Astrocyte (in vitro differentiated cells and primary cell): ENCODE measurements around the gene ERMARD. TPM values are rescaled to one million over a fixed set of nuclear protein-coding genes. Genes with fewer than 3 reads are reported as not detected.

Experiments
- DNase-seq: peaks from one replicate; pipeline ENCODE4 v3.0.0-alpha.2; 2010; ENCODE audit warnings: low read depth
- FAIRE-seq: peaks from 2 replicates; lab custom pipeline; 2011; peaks lifted over from hg19 to GRCh38; lab: Jason Lieb, UNC
- H2AFZ ChIP-seq: 2 replicates; pipeline ENCODE4 v1.6.0; 2012; ENCODE audit warnings: low read depth, low read length, inconsistent platforms
- H3K27ac ChIP-seq: 2 replicates; pipeline ENCODE4 v1.5.1; 2011; ENCODE audit warnings: low read depth, low read length, inconsistent platforms
- H3K27me3 ChIP-seq: 2 replicates; pipeline ENCODE4 v1.6.0; 2011; ENCODE audit warnings: low read length, inconsistent platforms; ENCODE audit not compliant: insufficient read depth
- H3K36me3 ChIP-seq: 2 replicates; pipeline ENCODE4 v1.5.1; 2011; ENCODE audit warnings: low read length, inconsistent platforms; ENCODE audit not compliant: insufficient read depth
- H3K4me1 ChIP-seq: 2 replicates; pipeline ENCODE4 v1.5.1; 2011; ENCODE audit warnings: low read length, inconsistent platforms; ENCODE audit not compliant: insufficient read depth
- H3K4me2 ChIP-seq: 2 replicates; pipeline ENCODE4 v1.6.0; 2012; ENCODE audit warnings: low read length, inconsistent platforms
- H3K4me3 ChIP-seq: 2 replicates; pipeline ENCODE4 v1.5.1; 2011; ENCODE audit warnings: low read depth, mild to moderate bottlenecking, low read length, inconsistent platforms; ENCODE audit not compliant: insufficient read depth
- H3K79me2 ChIP-seq: 2 replicates; pipeline ENCODE4 v1.6.0; 2012; ENCODE audit warnings: mild to moderate bottlenecking, low read length, inconsistent platforms; ENCODE audit not compliant: insufficient read depth
- H3K9ac ChIP-seq: 2 replicates; pipeline ENCODE4 v1.6.0; 2012; ENCODE audit warnings: mild to moderate bottlenecking, low read length, inconsistent platforms
- H3K9me3 ChIP-seq: 2 replicates; pipeline ENCODE4 v1.5.1; 2012; ENCODE audit warnings: low read depth, mild to moderate bottlenecking, low read length, inconsistent platforms; ENCODE audit not compliant: insufficient read depth
- H4K20me1 ChIP-seq: 2 replicates; pipeline ENCODE4 v1.6.0; 2012; ENCODE audit warnings: low read length, inconsistent platforms; ENCODE audit not compliant: insufficient read depth
- H3K27ac Mint-ChIP-seq: one replicate; pipeline ENCODE4 v1.8.0; 2021; ENCODE audit warnings: mild to moderate bottlenecking, mixed read lengths; ENCODE audit not compliant: unreplicated experiment
- H3K27me3 Mint-ChIP-seq: one replicate; pipeline ENCODE4 v1.8.0; 2021; ENCODE audit warnings: low read depth, mixed read lengths; ENCODE audit not compliant: unreplicated experiment
- H3K36me3 Mint-ChIP-seq: one replicate; pipeline ENCODE4 v1.8.0; 2021; ENCODE audit warnings: low read depth, mixed read lengths; ENCODE audit not compliant: unreplicated experiment
- H3K4me1 Mint-ChIP-seq: one replicate; pipeline ENCODE4 v1.8.0; 2021; ENCODE audit warnings: low read depth, mixed read lengths; ENCODE audit not compliant: unreplicated experiment
- H3K4me3 Mint-ChIP-seq: one replicate; pipeline ENCODE4 v1.8.0; 2021; ENCODE audit warnings: mild to moderate bottlenecking, moderate library complexity, mixed read lengths; ENCODE audit not compliant: unreplicated experiment
- H3K9me3 Mint-ChIP-seq: one replicate; pipeline ENCODE4 v1.8.0; 2021; ENCODE audit warnings: mild to moderate bottlenecking, mixed read lengths; ENCODE audit not compliant: unreplicated experiment
- EZH2 ChIP-seq: IDR thresholded peaks from 2 replicates; pipeline ENCODE4 v1.6.1; 2012; ENCODE audit warnings: mild to moderate bottlenecking, low read length, inconsistent platforms; ENCODE audit not compliant: insufficient read depth
- total RNA-seq: library from RNA; stranded (reverse); gene quantifications from 2 replicates; pipeline ENCODE4 v1.2.1, GENCODE V29; 2021
- TF ChIP-seq, protein P1 (sequence below): IDR thresholded peaks from 2 replicates; pipeline ENCODE4 v1.5.1; 2011; ENCODE audit warnings: low read depth, mild to moderate bottlenecking, inconsistent platforms, low read length, moderate library complexity; ENCODE audit not compliant: insufficient read depth

The ERMARD gene
- total RNA-seq, 1 donor from 2014 or later = 13.1 TPM

DNA sequence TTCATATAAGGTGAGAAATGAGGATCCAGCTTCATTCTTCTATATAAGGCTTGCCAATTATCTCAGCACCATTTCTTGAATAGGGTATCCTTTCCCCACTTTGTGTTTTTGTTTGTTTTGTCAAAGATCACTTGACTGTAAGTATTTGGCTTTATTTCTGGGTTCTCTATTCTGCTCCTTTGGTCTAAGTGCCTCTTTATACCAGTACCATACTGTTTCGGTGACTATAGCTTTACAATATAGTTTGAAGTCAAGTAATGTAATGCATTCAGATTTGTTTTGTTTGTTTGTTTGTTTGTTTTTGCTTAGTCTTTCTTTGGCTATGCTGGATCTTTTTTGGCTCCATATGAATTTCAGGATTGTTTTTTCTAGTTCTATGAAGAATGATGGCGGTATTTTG lies 64.6 kb downstream of the ERMARD start:
- DNase-seq (no peak), FAIRE-seq (no peak)
- H3K4me1 ChIP-seq = no peaks in the 10 kb centered on the region
- peaks cover 24% of the 10 kb centered on the region for H3K27me3 Mint-ChIP-seq
- H3K27me3 ChIP-seq = peaks cover 2% of the 10 kb centered on the region
- H3K9me3 ChIP-seq = no peaks in the 10 kb centered on the region
- H4K20me1 ChIP-seq = no peaks in the 10 kb centered on the region
- TF ChIP-seq EZH2 = no peak
- TF ChIP-seq, protein P1, sequence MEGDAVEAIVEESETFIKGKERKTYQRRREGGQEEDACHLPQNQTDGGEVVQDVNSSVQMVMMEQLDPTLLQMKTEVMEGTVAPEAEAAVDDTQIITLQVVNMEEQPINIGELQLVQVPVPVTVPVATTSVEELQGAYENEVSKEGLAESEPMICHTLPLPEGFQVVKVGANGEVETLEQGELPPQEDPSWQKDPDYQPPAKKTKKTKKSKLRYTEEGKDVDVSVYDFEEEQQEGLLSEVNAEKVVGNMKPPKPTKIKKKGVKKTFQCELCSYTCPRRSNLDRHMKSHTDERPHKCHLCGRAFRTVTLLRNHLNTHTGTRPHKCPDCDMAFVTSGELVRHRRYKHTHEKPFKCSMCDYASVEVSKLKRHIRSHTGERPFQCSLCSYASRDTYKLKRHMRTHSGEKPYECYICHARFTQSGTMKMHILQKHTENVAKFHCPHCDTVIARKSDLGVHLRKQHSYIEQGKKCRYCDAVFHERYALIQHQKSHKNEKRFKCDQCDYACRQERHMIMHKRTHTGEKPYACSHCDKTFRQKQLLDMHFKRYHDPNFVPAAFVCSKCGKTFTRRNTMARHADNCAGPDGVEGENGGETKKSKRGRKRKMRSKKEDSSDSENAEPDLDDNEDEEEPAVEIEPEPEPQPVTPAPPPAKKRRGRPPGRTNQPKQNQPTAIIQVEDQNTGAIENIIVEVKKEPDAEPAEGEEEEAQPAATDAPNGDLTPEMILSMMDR = no peak
- H3K4me3 Mint-ChIP-seq = no peak overlapping the region
- H3K36me3 ChIP-seq = no peaks in the 10 kb centered on the region
- no peaks in the 10 kb centered on the region for H3K79me2 ChIP-seq
- H3K27ac ChIP-seq = no peak overlapping the region
- no peak overlapping the region for H3K4me2 ChIP-seq
- H3K27ac Mint-ChIP-seq = no peak overlapping the region
- H3K4me3 ChIP-seq = no peak overlapping the region
- peaks cover 18% of the 10 kb centered on the region for H3K9me3 Mint-ChIP-seq
- no peaks in the 10 kb centered on the region for H3K4me1 Mint-ChIP-seq
- no peaks in the 10 kb centered on the region for H3K36me3 Mint-ChIP-seq
- H3K9ac ChIP-seq = no peak overlapping the region
- H2AFZ ChIP-seq = no peak overlapping the region

DNA sequence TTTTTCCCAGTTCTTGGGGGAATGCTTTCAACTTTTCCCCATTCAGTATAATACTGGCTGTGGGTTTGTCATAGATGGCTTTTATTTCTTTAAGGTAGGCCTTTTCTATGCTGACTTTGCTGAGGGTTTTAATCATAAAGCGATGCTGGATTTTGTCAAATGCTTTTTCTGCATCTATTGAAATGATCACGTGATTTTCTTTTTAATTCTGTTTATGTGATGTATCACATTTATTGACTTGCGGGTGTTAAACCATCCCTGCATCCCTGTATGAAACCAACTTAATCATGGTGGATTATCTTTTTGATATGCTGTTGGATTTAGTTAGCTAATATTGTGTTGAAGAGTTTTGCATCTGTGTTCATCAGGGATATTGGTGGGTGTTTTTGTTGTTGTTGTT lies 65.6 kb downstream of the ERMARD start:
- H3K36me3 Mint-ChIP-seq = no peaks in the 10 kb centered on the region
- Histone ChIP-seq H3K4me1 (no peaks in the 10 kb centered on the region), H3K4me3 (no peak overlapping the region), H3K36me3 (no peaks in the 10 kb centered on the region), H2AFZ (no peak overlapping the region), H3K9ac (no peak overlapping the region), H3K27me3 (peaks cover 2% of the 10 kb centered on the region), H3K79me2 (no peaks in the 10 kb centered on the region), H3K27ac (no peak overlapping the region), H4K20me1 (no peaks in the 10 kb centered on the region), H3K9me3 (no peaks in the 10 kb centered on the region), H3K4me2 (no peak overlapping the region)
- FAIRE-seq = no peak
- no peak overlapping the region for H3K27ac Mint-ChIP-seq
- no peak for DNase-seq
- TF ChIP-seq EZH2 = no peak
- TF ChIP-seq, protein P1 = no peak
- H3K27me3 Mint-ChIP-seq = peaks cover 20% of the 10 kb centered on the region
- H3K9me3 Mint-ChIP-seq = peaks cover 18% of the 10 kb centered on the region
- no peak overlapping the region for H3K4me3 Mint-ChIP-seq
- H3K4me1 Mint-ChIP-seq = no peaks in the 10 kb centered on the region

DNA sequence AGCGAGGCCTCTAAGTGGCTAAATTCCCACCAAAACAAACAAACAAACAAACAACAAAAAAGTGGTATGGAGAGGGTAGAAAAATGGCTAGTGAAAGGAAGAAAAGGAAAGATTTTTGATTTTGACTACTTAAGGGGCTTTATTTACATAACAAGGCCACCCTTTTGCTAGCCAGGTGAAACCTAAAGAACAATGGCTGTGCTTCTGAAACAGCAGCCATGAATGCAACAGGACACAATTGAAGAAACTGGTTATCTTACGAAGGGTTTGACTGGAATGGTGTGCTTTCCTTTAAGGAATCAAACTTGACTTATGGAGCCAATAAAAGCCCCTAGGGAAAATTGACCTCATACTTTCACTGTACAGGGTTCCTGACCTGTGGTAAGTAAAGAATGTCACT lies 68.9 kb downstream of the ERMARD start:
- Histone ChIP-seq H4K20me1 (no peaks in the 10 kb centered on the region), H3K36me3 (no peaks in the 10 kb centered on the region), H3K9me3 (no peaks in the 10 kb centered on the region), H3K9ac (no peak overlapping the region), H3K27me3 (peaks cover 2% of the 10 kb centered on the region), H3K79me2 (no peaks in the 10 kb centered on the region), H3K27ac (no peak overlapping the region), H3K4me3 (no peak overlapping the region), H3K4me1 (no peaks in the 10 kb centered on the region), H3K4me2 (no peak overlapping the region), H2AFZ (no peak overlapping the region)
- FAIRE-seq (no peak), DNase-seq (no peak)
- Mint-ChIP-seq H3K4me3 (no peak overlapping the region), H3K4me1 (no peaks in the 10 kb centered on the region), H3K9me3 (peaks cover 16% of the 10 kb centered on the region), H3K27me3 (peaks cover 30% of the 10 kb centered on the region), H3K36me3 (no peaks in the 10 kb centered on the region), H3K27ac (no peak overlapping the region)
- TF ChIP-seq, protein P1 = no peak
- TF ChIP-seq EZH2 = no peak
